Endothelial cell (in vitro differentiated cells): ENCODE results near the gene SMNDC1. TPM values are rescaled to one million over a fixed set of nuclear protein-coding genes. Genes with fewer than 3 reads are reported as not detected.

Experiments used
- DNase-seq: peaks from one replicate; pipeline ENCODE4 v3.0.0; 2021; ENCODE audit warnings: low spot score
- H3K27ac Mint-ChIP-seq: one replicate; pipeline ENCODE4 v1.8.0; 2021; ENCODE audit warnings: mixed read lengths, inconsistent platforms; ENCODE audit not compliant: unreplicated experiment
- H3K27me3 Mint-ChIP-seq: one replicate; pipeline ENCODE4 v1.8.0; 2021; ENCODE audit warnings: mild to moderate bottlenecking, moderate library complexity, mixed read lengths, inconsistent platforms; ENCODE audit not compliant: unreplicated experiment
- H3K36me3 Mint-ChIP-seq: one replicate; pipeline ENCODE4 v1.8.0; 2021; ENCODE audit warnings: mild to moderate bottlenecking, low read depth, mixed read lengths, inconsistent platforms; ENCODE audit not compliant: unreplicated experiment
- H3K4me1 Mint-ChIP-seq: one replicate; pipeline ENCODE4 v1.8.0; 2021; ENCODE audit warnings: mild to moderate bottlenecking, mixed read lengths, inconsistent platforms; ENCODE audit not compliant: unreplicated experiment
- H3K4me3 Mint-ChIP-seq: one replicate; pipeline ENCODE4 v1.8.0; 2021; ENCODE audit warnings: mild to moderate bottlenecking, mixed read lengths, inconsistent platforms; ENCODE audit not compliant: unreplicated experiment
- H3K9me3 Mint-ChIP-seq: one replicate; pipeline ENCODE4 v1.8.0; 2021; ENCODE audit warnings: mixed read lengths, inconsistent platforms; ENCODE audit not compliant: unreplicated experiment
- total RNA-seq: library from RNA; stranded (reverse); fragmentation: NEBNext Ultra II Directional; extraction: Animal tissue kit (Norgen Biotek cat#: 25700); gene quantifications from one replicate; pipeline ENCODE4 v1.2.1, GENCODE V29; 2021; ENCODE audit not compliant: unreplicated experiment
- TF ChIP-seq, protein P1 (sequence below): fragments of 200-600 bp; sonication (generic); IDR thresholded peaks from one replicate; pipeline ENCODE4 v1.5.0; 2021; ENCODE audit warnings: antibody characterized with exemption; ENCODE audit not compliant: unreplicated experiment

SMNDC1 gene
- total RNA-seq, 1 donor from 2014 or later, result 35.4 TPM

DNA sequence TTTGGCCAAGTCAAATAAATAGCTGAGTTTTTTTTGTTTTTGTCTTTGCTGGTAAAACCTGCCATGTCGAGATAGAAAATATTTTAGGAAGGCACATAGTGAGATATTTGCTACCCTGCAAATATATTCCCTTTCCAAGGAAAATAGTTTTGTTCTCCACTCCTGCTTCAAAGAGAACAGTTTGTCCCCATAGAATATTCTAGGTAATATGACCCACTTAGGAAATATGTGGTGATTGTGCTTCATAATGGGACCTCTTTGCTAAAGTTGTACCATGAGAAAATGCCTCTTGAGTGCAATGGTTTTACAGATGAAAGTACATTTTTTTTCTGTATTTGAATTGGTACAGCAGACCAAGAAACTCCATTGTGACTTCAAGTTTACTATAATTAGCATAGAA, 41.6 kb downstream of the SMNDC1 start:
- Mint-ChIP-seq H3K4me1 (peaks cover 3% of the 10 kb centered on the region), H3K4me3 (no peak overlapping the region), H3K36me3 (no peaks in the 10 kb centered on the region), H3K9me3 (no peaks in the 10 kb centered on the region), H3K27ac (no peak overlapping the region), H3K27me3 (no peaks in the 10 kb centered on the region)
- TF ChIP-seq, protein P1, sequence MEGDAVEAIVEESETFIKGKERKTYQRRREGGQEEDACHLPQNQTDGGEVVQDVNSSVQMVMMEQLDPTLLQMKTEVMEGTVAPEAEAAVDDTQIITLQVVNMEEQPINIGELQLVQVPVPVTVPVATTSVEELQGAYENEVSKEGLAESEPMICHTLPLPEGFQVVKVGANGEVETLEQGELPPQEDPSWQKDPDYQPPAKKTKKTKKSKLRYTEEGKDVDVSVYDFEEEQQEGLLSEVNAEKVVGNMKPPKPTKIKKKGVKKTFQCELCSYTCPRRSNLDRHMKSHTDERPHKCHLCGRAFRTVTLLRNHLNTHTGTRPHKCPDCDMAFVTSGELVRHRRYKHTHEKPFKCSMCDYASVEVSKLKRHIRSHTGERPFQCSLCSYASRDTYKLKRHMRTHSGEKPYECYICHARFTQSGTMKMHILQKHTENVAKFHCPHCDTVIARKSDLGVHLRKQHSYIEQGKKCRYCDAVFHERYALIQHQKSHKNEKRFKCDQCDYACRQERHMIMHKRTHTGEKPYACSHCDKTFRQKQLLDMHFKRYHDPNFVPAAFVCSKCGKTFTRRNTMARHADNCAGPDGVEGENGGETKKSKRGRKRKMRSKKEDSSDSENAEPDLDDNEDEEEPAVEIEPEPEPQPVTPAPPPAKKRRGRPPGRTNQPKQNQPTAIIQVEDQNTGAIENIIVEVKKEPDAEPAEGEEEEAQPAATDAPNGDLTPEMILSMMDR, result no peak
- no peak for DNase-seq

GRCh38 chr10:110260746-110261477, 43.8 kb downstream of the SMNDC1 start:
- Mint-ChIP-seq H3K36me3 (no peaks in the 10 kb centered on the region), H3K9me3 (no peaks in the 10 kb centered on the region), H3K27me3 (no peaks in the 10 kb centered on the region), H3K27ac (no peak overlapping the region), H3K4me1 (peaks cover 3% of the 10 kb centered on the region), H3K4me3 (no peak overlapping the region)
- DNase-seq, result no peak
- TF ChIP-seq, protein P1, result no peak

DNA sequence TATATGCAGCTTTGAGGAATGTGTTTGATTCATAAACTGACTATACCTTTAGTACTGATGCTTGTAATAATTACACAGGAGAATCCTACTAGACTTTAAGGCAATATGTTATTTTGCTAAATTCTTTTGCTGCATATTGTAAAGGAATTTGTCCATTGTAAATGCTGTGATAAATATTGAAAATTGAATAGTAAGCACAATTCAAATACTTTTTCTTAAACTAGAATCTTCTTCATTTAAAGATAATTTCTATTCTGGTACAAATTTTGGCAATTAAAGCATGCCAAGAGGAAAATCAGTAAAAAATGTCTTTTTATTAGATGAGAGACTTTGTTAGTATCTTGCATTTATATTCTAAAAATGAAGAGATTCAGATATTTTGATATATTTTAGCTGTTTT, 45.4 kb downstream of the SMNDC1 start:
- Mint-ChIP-seq H3K4me3 (no peak overlapping the region), H3K9me3 (no peaks in the 10 kb centered on the region)

GRCh38 chr10:110258542-110258941, 46.2 kb downstream of the SMNDC1 start:
- TF ChIP-seq, protein P1, result no peak
- DNase-seq, result no peak
- H3K9me3 Mint-ChIP-seq, result no peaks in the 10 kb centered on the region
- H3K4me1 Mint-ChIP-seq, result no peaks in the 10 kb centered on the region
- no peak overlapping the region for H3K4me3 Mint-ChIP-seq
- no peaks in the 10 kb centered on the region for H3K36me3 Mint-ChIP-seq
- no peaks in the 10 kb centered on the region for H3K27me3 Mint-ChIP-seq
- no peak overlapping the region for H3K27ac Mint-ChIP-seq

More for the DNA sequence above, 45.4 kb downstream of the SMNDC1 start:
- TF ChIP-seq, protein P1, result no peak
- Mint-ChIP-seq H3K27me3 (no peaks in the 10 kb centered on the region), H3K4me1 (no peaks in the 10 kb centered on the region), H3K27ac (no peak overlapping the region), H3K36me3 (no peaks in the 10 kb centered on the region)
- no peak for DNase-seq

- Mint-ChIP-seq H3K9me3 (no peaks in the 10 kb centered on the region), H3K27me3 (no peaks in the 10 kb centered on the region), H3K4me3 (no peak overlapping the region), H3K27ac (no peak overlapping the region), H3K4me1 (no peaks in the 10 kb centered on the region), H3K36me3 (no peaks in the 10 kb centered on the region)
- TF ChIP-seq, protein P1, result no peak
- no peak for DNase-seq
These were observed 50.3 kb downstream of the SMNDC1 start for GRCh38 chr10:110254467-110254866.
